Measurements from ENCODE around the gene MOGAT3.
"Not testable (repeated sequence)": the region's sequence is repeated elsewhere in the genome, so short reads cannot be mapped to it uniquely, and the experiment has no call there.

The MOGAT3 gene

DNA sequence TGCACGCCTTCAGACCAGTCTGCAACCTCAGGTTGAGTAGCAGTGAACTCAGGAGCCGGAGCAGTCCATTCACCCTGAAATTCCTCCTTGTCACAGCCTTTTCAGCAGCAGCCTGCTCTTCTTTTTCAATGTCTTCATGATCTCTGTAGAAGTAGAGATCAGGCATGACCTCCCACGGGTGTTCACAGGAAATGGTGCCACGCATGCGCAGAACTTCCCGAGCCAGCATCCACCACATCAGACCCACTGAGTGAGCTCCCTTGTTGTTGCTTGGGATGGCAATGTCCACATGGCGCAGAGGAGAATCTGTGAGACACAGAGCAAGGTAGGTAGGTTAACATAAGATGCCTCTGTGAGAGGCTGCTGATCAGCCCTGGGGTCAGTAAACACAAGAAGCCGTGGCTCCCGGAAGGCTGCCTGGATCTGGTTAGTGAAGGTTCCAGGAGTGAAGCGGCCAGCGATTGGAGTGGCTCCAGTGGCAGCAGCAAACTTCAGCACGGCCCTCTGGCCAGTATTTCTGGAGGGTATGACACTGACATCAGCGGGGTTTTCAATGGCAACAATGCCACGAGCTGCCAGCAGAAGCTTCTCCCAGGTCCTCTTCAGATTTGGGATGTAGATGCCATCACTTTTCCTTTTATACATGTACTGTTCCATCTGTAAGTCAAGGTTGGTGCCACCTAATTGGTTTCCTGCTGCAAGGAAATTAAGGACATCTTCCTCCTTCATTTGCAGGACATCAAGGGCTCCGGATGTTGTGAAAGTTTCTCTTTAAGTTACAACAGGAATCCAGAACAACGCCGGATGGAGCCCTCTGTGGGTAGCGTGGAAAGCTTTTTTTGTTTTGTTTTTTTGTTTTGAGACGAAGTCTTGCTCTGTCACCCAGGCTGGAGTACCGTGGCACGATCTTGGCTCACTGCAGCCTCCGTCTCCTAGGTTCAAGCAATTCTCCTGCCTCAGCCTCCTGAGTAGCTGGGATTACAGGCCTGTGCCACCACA is 3.2 kb upstream of the MOGAT3 start:
- not testable (repeated sequence) for DNase-seq (ENCODE audit: low read depth in 3 of 3)

DNA sequence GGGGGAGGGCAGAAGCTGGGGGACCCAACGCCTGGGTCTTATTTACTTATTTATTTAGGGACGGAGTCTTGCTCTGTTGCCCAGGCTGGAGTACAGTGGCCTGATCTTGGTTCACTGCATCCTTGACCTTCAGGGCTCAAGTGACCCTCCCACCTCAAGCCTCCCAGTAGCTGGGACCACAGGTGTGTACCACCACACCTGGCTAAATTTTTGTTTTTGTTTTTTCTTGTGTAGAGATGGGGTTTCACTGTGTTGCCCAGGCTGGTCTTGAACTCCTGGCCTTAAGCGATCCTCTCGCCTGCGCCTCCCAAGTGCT is 1.7 kb upstream of the MOGAT3 start:
- no peak for DNase-seq (ENCODE audit: low read depth in 3 of 3)

- no peak for DNase-seq (ENCODE audit: low read depth in 3 of 3)
Observed at GRCh38 chr7:101201695-101202602, 1.1 kb upstream of the MOGAT3 start.

DNA sequence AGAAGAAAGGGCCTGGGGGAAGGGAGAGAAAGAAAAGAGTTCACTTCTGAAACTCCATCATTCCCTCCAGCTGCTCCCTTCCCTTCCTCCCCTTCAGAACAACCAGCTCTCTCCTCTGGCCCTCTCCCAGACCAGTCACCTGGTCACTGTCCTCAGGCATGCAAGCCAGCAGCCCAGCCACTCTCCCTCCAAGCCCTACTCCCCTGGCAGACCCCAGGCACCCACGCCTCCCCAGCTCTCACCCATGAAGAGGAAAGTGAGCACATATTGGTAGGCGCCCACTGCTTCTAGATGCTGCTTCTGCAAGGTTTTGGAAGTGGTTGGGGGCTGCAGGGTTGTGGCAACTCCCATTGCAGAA is 353 bp downstream of the MOGAT3 start:
- DNase-seq (ENCODE audit: low read depth in 3 of 3) = no peak

DNA sequence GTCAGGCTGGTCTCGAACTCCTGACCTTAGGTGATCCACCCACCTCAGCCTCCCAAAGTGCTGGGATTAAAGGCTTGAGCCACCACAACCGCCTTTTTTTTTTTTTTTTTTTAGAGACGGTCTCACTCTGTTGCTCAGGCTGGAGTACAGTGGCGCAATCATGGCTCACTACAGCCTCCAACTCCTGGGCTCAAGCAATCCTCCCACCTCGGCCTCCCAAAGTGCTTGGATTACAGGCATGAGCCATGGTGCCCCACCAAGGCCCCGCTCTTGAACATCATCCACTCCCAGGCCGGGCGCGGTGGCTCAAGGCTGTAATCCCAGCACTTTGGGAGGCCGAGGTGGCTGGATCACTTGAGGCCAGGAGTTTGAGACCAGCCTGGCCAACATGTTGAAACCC is 1.3 kb downstream of the MOGAT3 start:
- DNase-seq (ENCODE audit: low read depth in 3 of 3) = not testable (repeated sequence)

- no peak for DNase-seq (ENCODE audit: low read depth in 3 of 3)
Observed at GRCh38 chr7:101198476-101198875, 2.4 kb downstream of the MOGAT3 start.

DNA sequence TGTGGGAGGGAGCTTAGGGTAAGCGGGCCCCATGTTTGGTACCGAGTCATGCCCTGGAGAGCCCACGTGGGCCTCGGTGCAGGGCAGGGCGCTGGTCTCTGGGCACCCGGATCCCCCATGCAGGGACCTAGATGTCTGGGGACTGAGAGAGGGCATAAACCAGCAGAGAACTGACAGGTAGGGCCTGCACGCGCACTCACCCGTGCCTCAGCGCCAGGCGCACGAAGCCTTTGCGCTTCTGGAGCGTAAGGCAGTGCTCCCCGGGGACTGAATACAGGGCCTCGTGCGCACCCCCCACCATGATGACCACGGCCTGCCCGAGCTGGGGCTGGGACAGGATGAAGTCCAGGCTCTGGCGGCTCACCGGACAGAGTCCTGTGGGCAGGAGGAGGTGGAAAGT is 2.8 kb downstream of the MOGAT3 start:
- no peak for DNase-seq (ENCODE audit: low read depth in 3 of 3)

- DNase-seq (ENCODE audit: low read depth in 3 of 3) = no peak
Observed at GRCh38 chr7:101195884-101196283, 5.0 kb downstream of the MOGAT3 start.

GRCh38 chr7:101189109-101189508 is 11.7 kb downstream of the MOGAT3 start:
- DNase-seq (ENCODE audit: low read depth in 3 of 3) = no peak

- DNase-seq (ENCODE audit: low read depth in 3 of 3) = no peak
Observed at GRCh38 chr7:101186844-101187428, 13.9 kb downstream of the MOGAT3 start.

- DNase-seq (ENCODE audit: low read depth in 3 of 3) = no peak
Observed at GRCh38 chr7:101186194-101186593, 14.6 kb downstream of the MOGAT3 start.

DNA sequence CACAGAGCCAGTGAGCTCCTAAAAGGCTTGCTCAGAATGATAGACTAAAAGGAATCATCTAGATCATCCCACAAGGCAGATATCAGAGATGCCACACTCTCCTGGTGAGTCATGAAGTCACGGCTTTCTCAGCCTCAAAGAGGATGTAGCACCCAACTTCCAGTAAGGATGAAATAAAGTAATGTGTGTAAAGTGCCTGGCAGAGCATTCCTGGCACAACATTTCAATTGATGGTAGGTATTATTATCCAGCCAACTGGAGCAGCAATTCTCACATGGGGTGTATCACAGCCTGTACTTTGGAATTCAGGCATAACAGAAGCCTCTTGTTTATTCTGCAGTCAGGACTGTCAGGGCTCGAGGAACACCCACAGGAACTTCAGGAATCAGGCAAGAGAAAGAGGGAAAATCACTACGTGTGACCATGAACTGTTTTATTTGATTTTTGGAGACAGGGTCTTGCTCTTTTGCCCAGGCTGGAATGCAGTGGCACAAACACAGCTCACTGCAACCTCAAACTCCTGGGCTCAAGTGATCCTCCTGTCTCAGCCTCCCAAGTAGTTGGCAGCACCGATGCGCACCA is 15.5 kb downstream of the MOGAT3 start:
- no peak for DNase-seq (ENCODE audit: low read depth in 3 of 3)

GRCh38 chr7:101180130-101180755 is 20.6 kb downstream of the MOGAT3 start, which contains the start of gene NAT16:
Gene NAT16 (minus strand): TSS chr7:101180293. CDS start chr7:101174807, 5,486 bp downstream.
- DNase-seq (ENCODE audit: low read depth in 3 of 3) = no peak

- DNase-seq (ENCODE audit: low read depth in 3 of 3) = no peak
Observed at GRCh38 chr7:101179713-101180112, 21.1 kb downstream of the MOGAT3 start.

DNA sequence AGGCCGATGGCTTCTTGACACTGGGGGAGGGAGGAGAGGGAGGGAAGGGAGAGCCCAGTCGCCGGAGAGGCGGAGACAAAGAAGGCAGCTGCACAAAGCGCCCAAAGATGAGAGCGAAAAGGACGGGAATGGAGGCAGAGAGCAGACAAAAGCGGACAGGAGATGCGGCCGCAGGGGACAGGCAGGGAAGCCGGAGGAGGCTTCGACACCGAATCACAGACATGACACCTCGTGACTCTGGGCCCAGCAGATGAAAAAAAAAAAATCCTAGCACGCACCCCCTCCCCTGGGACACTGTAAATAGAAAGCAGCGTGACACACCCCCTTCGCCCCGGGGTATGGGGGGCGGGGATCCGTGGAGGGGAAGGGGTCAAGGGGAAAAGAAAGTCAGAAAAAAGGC is 21.7 kb downstream of the MOGAT3 start:
- no peak for DNase-seq (ENCODE audit: low read depth in 3 of 3)

- no peak for DNase-seq (ENCODE audit: low read depth in 3 of 3)
Observed at GRCh38 chr7:101177644-101178043, 23.2 kb downstream of the MOGAT3 start.

- DNase-seq (ENCODE audit: low read depth in 3 of 3) = no peak
Observed at GRCh38 chr7:101175664-101176063, 25.2 kb downstream of the MOGAT3 start.

- no peak for DNase-seq (ENCODE audit: low read depth in 3 of 3)
Observed at GRCh38 chr7:101174322-101174854, 26.4 kb downstream of the MOGAT3 start.

DNA sequence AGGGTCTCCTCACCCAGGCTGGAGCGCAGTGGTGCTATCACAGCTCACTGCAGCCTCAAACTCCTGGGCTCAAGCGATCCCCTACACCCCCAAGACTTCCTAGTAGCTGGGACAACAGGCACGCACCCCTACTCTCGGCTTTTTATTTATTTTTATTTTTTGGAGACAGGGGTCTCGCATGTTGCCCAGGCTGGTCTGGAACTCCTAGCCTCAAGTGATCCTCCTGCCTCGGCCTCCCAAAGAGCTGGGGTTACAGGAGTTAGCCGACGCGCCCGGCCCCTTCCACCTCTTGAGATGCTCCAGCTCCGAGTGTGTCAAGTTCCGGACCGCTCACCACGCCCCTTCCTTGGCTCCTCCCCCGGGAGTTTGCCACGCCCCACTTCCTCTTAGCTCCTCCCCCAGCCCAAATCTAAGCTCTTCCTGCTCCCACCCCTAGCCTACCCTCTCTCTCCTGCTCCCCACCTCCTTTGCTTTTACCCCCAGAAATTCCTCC is 27.0 kb downstream of the MOGAT3 start:
- peak in 2 of 3 donors; percentile 46 to 61 for DNase-seq (ENCODE audit: low read depth in 3 of 3)

- no peak for DNase-seq (ENCODE audit: low read depth in 3 of 3)
Observed at GRCh38 chr7:101172854-101173751, 27.7 kb downstream of the MOGAT3 start.
